NOMO-1 (cell line): ENCODE data around the gene SCN2B.
A peak's percentile ranks its signal among the peaks of the same experiment; 100 is the strongest.
"Not testable (repeated sequence)": the region's sequence is repeated elsewhere in the genome, so short reads cannot be mapped to it uniquely, and the experiment has no call there.

Source experiments
- DNase-seq, 2 experiments: peaks; one replicate each; lab custom pipeline; 2025; ENCODE audit not compliant: unreplicated experiment in 2 of 2; lab: John Stamatoyannopoulos, UW

Gene SCN2B

GRCh38 chr11:118207079-118207478 is 30.6 kb upstream of the SCN2B start:
- DNase-seq: no peak

- DNase-seq: peak; percentile 65 to 74
These were observed 30.1 kb upstream of the SCN2B start for GRCh38 chr11:118206391-118207031.

GRCh38 chr11:118205606-118206378 is 29.4 kb upstream of the SCN2B start:
- DNase-seq: no peak

GRCh38 chr11:118202599-118203422 is 26.4 kb upstream of the SCN2B start:
- no peak for DNase-seq

GRCh38 chr11:118201966-118202365 is 25.5 kb upstream of the SCN2B start:
- DNase-seq: no peak

GRCh38 chr11:118200901-118201680 is 24.7 kb upstream of the SCN2B start:
- no peak for DNase-seq

GRCh38 chr11:118200497-118200896 is 24.1 kb upstream of the SCN2B start:
- DNase-seq: no peak

GRCh38 chr11:118199135-118199534 is 22.7 kb upstream of the SCN2B start:
- DNase-seq: no peak

GRCh38 chr11:118198370-118198769 is 21.9 kb upstream of the SCN2B start:
- peak; percentile 45 to 59 for DNase-seq

GRCh38 chr11:118194835-118195627 is 18.6 kb upstream of the SCN2B start:
- no peak for DNase-seq

- DNase-seq: no peak
These were observed 17.6 kb upstream of the SCN2B start for GRCh38 chr11:118193910-118194566.

- DNase-seq: not testable (repeated sequence)
These were observed 16.4 kb upstream of the SCN2B start for GRCh38 chr11:118192817-118193216.

GRCh38 chr11:118190942-118191506 is 14.6 kb upstream of the SCN2B start:
- not testable (repeated sequence) for DNase-seq

- peak; percentile 14 to 55 for DNase-seq
These were observed 10.1 kb upstream of the SCN2B start for GRCh38 chr11:118186346-118187107.

- peak; percentile 69 to 76 for DNase-seq
These were observed 8.5 kb upstream of the SCN2B start for GRCh38 chr11:118184784-118185579.

- DNase-seq: not testable (repeated sequence)
These were observed 7.3 kb upstream of the SCN2B start for GRCh38 chr11:118183691-118184090.

GRCh38 chr11:118180300-118180703 is 3.9 kb upstream of the SCN2B start:
- DNase-seq: no peak

- no peak for DNase-seq
These were observed 317 bp upstream of the SCN2B start for GRCh38 chr11:118176778-118177134.
